GM18867 (cell line): Measurements from ENCODE around the gene FRMD1.

ENCODE experiments used
- ATAC-seq: cut with Tn5 transposase; IDR thresholded peaks from one replicate; pipeline ENCODE4 v1.9.1; 2021; ENCODE audit warnings: mild to moderate bottlenecking, moderate library complexity; ENCODE audit not compliant: unreplicated experiment

Gene FRMD1

GRCh38 chr6:168058691-168059551 lies 20.1 kb downstream of the FRMD1 start:
- no peak for ATAC-seq

- no peak for ATAC-seq
Observed at GRCh38 chr6:168057836-168058235, 21.2 kb downstream of the FRMD1 start.

DNA sequence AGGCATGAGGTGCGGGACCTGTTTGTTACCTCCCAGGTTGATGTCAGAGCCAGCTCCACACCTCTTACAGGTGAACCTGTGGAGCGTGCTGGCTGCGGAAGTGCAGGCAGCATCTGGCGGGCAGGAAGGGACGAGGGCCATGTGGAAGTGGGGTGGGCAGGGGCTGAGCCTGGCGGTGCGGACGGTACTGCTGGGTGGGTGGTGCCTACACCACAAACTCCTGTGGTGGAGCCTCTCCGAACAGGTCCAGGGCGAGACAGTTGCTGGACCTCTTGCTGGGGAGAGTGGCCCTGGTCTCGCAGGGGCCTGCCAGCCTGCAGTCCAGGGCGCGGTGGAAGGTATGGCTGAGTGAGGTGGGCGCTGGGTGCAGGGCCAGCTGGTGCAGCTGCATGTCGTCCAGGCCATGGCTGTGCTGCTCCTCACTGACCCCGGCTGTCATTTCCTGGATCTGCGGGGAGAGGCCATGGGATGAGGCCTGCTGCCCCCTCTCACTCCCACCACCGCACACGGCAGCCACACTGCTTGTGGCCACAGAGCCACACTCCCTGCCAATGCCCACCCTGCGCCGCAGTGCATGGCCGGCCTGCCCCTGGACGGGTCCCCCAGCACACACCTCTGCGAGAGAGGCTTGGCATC lies 22.0 kb downstream of the FRMD1 start:
- ATAC-seq, result no peak

GRCh38 chr6:168055696-168056489 lies 23.1 kb downstream of the FRMD1 start:
- ATAC-seq, result no peak

DNA sequence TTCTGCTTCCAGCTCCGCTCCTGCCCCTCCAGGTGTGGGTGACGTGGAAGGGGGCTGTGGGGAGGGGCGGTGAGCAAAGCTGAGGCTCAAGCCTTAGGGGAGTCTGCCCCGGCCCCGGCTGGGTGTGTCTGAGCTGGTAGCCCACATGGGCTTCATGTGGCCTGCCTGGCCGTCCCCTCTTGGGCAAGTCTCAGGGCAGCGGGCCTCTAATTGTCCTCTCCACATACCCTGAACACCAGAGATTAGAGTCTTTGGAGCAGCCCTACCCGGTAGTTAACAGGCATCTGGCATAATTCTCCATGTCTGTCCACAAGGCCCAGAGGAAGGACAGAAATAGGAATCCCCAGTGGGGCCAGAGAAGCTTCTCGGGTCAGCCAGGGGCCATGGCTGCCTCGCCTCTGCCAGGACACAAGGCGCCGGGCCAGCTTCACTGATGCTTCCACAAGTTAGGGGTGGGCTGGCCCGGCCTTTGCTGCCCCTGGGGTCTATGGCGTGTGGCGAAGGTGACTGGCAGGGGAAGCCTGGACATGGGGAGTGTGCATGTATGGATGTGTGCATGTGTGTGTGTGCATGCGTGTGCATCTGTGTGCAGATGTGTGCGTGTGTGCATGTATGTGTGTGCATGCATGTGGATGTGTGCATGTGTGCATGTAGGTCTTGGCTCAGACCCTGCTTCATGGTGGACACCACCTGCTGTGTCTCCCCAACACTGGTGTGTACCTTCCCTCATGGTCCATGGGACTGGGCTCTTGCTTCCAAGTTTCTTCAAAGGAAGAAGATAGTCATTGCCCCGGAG lies 24.0 kb downstream of the FRMD1 start:
- no peak for ATAC-seq

GRCh38 chr6:168053957-168054471 lies 25.0 kb downstream of the FRMD1 start:
- ATAC-seq, result no peak

- no peak for ATAC-seq
Observed at GRCh38 chr6:168053086-168053956, 25.7 kb downstream of the FRMD1 start.

DNA sequence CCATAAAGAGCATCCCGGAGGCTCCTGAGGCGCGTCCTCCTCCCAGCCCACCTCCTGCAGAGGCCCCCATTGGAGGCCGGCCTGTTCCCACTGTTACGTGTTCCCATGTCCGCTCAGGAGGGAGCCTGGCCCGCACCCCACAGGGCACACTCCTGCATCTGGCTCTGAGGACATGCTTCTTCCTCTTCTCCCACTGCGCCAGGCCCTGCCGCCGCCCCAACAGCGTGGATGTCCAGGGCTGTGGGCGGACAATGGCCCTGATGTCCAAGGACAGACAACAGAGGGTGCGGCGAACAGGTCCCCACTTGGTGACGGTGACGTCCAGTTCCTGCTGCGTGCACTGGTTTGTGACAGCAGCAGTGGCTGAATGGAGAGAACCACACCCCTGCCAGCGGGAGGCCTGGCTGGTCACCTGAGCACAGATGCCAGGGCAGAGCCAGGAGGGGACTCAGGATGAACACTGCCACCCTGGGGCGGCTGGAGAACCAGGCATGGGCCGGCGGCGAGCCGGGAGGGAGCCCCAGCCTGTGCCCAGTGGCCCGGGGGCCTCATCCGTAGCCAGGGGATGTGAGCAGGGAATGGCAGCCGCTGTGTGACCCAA lies 26.6 kb downstream of the FRMD1 start:
- ATAC-seq, result no peak

GRCh38 chr6:168051648-168052047 lies 27.4 kb downstream of the FRMD1 start:
- ATAC-seq, result no peak

GRCh38 chr6:168050881-168051586 lies 28.0 kb downstream of the FRMD1 start:
- no peak for ATAC-seq

DNA sequence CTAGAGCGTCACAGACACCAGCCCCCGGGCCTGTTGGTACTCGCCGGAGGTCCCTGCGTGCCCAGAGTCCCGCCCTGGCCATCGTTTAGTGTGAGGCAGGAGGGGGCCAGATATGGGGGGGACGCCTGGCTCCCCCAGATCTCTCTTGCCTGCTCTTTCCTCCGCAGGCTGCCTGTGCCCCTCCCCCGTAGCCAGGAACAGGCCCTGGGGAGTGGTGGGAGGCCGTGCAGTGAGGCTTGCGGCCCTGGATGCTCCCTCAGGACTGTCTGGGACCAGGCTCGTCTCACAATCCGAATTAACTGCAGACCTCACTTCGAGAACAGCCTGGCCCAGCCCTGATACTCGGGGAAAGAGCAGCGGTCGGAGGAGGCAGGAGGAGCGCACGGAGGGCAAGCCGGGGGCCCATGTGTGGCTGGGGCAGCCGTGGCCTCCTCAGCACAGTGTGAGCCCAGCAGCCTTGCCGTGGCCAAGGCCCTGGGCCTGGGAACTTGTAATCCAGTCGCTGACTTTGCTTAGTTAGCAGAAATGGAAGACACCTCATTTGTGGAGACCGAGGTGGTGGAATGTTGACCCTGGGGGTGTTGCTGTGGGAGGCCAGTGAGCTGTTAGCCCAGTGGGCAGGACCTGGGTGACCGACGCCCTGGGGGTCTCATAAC lies 28.7 kb downstream of the FRMD1 start:
- ATAC-seq, result no peak

DNA sequence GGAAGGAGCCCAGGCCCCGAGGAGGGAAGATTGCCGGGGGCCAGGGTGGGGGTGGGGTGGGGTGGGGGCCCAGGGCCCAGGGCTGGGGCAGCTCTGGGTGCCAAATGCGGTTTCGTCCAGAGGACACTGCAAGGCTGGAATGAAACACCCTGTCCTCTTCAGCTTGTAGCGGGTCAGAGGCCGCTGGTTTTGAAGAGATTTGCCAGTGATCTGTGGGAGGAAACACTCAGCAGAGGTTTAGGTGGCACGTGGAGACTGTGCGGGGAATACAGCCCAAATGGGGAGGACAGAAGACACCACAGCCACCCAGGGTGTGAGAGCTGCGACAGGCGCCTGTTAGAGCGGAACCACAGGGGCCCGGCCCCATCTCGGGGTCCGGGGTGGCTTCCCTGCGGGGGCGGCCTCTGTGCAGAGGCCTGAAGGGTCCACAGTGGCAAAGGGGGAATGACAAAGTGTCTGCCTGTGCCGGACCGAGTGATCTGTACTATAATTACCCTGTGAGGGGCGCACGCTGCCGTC lies 29.2 kb downstream of the FRMD1 start:
- ATAC-seq, result no peak

DNA sequence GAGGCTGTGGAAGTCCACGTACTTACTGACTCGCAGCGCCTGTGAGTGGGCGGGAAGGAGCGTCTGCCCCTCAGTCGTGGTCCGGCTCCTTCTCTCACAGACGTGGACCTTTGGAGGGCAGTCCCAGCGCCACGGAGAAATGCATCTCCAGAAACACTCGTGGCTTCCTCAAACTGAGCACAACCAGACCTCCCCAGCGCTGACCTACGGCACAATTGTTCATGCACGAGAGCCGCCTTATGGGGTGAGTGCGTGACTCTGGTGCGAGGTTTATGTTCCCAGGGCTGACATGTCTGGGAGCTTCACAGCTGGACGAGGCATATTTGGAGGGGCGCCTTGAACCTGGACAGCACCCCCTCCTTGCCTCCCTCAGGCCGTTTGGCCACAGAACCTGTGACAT lies 29.7 kb downstream of the FRMD1 start:
- no peak for ATAC-seq

GRCh38 chr6:168048724-168049025 lies 30.3 kb downstream of the FRMD1 start:
- ATAC-seq, result no peak

GRCh38 chr6:168047841-168048723 lies 30.9 kb downstream of the FRMD1 start:
- ATAC-seq, result no peak

- ATAC-seq, result no peak
Observed at GRCh38 chr6:168046696-168047095, 32.3 kb downstream of the FRMD1 start.
